HEK293 (cell line): ENCODE data around the gene DLX6.
A peak's percentile ranks its signal among the peaks of the same experiment; 100 is the strongest.

Experiments
- CTCF ChIA-PET: fragments of 350-600 bp; formaldehyde crosslinking; extraction: SDS; loops from one replicate; lab custom pipeline; 2021; ENCODE audit warnings: antibody characterized with exemption; lab: Yijun Ruan, JAX
- POLR2A ChIA-PET: fragments of 300-600 bp; formaldehyde crosslinking; extraction: SDS; loops from one replicate; lab custom pipeline; 2020; ENCODE audit warnings: antibody characterized with exemption, inconsistent platforms; lab: Yijun Ruan, JAX
- H3K27ac ChIP-seq: fragments of 200-500 bp; sonication (Bioruptor generic); 2 replicates; pipeline ENCODE4 v1.5.1; 2014; ENCODE audit warnings: low read depth, low read length, control low read depth, inconsistent platforms; ENCODE audit errors: extremely low read depth
- H3K36me3 ChIP-seq, 2 experiments: fragments of 200-500 bp in 1 of 2; sonication (Bioruptor generic) in 1 of 2; 1 replicate in 1 of 2; 2 replicates in 1 of 2; pipeline ENCODE4 v1.5.1; 2014 to 2017; ENCODE audit warnings: inconsistent platforms in 2 of 2, low read length in 2 of 2; ENCODE audit not compliant: control insufficient read depth in 2 of 2, insufficient read depth in 1 of 2
- H3K4me1 ChIP-seq: fragments of 200-500 bp; sonication (Bioruptor generic); 2 replicates; pipeline ENCODE4 v1.5.1; 2014; ENCODE audit warnings: mild to moderate bottlenecking, low read length, inconsistent platforms; ENCODE audit not compliant: control insufficient read depth, insufficient read depth
- H3K4me3 ChIP-seq: 2 replicates; pipeline ENCODE4 v1.5.1; 2011; ENCODE audit warnings: low read depth, mild to moderate bottlenecking, control low read depth, low read length, moderate library complexity
- H3K9me3 ChIP-seq: fragments of 200-500 bp; sonication (Bioruptor generic); 2 replicates; pipeline ENCODE4 v1.5.1; 2014; ENCODE audit warnings: low read depth, low read length, inconsistent platforms; ENCODE audit not compliant: control insufficient read depth, insufficient read depth
- KLF7 ChIP-seq: fragments of 450-650 bp; formaldehyde crosslinking; IDR thresholded peaks from 2 replicates; pipeline ENCODE4 v1.5.1; 2016; ENCODE audit warnings: missing biosample characterization, missing genetic modification characterization, borderline replicate concordance
- OVOL3 ChIP-seq: fragments of 450-650 bp; formaldehyde crosslinking; IDR thresholded peaks from 2 replicates; pipeline ENCODE4 v1.5.1; 2016; ENCODE audit warnings: missing biosample characterization, missing genetic modification characterization
- PRDM1 ChIP-seq: fragments of 450-650 bp; formaldehyde crosslinking; IDR thresholded peaks from 2 replicates; pipeline ENCODE4; 2016; ENCODE audit warnings: missing biosample characterization, missing genetic modification characterization
- SCRT2 ChIP-seq: fragments of 450-650 bp; formaldehyde crosslinking; IDR thresholded peaks from 2 replicates; pipeline ENCODE4 v1.5.1; 2016; ENCODE audit warnings: missing biosample characterization, missing genetic modification characterization
- ZBTB10 ChIP-seq: fragments of 450-650 bp; formaldehyde crosslinking; IDR thresholded peaks from 2 replicates; pipeline ENCODE4 v1.5.1; 2016; ENCODE audit warnings: missing biosample characterization, missing genetic modification characterization
- ZBTB20 ChIP-seq: fragments of 450-650 bp; formaldehyde crosslinking; IDR thresholded peaks from 2 replicates; pipeline ENCODE4 v1.5.1; 2016; ENCODE audit warnings: missing biosample characterization, missing genetic modification characterization
- ZFHX2 ChIP-seq: fragments of 450-650 bp; formaldehyde crosslinking; conservative IDR thresholded peaks from 2 replicates; pipeline ENCODE4 v1.5.1; 2016; ENCODE audit warnings: missing biosample characterization, missing genetic modification characterization
- ZFP3 ChIP-seq: fragments of 450-650 bp; formaldehyde crosslinking; IDR thresholded peaks from 2 replicates; pipeline ENCODE4 v1.5.1; 2016; ENCODE audit warnings: low read depth, missing biosample characterization, missing genetic modification characterization
- ZNF114 ChIP-seq: fragments of 450-650 bp; formaldehyde crosslinking; IDR thresholded peaks from 2 replicates; pipeline ENCODE4 v1.5.0; 2017; ENCODE audit warnings: missing biosample characterization, missing genetic modification characterization
- ZNF148 ChIP-seq: fragments of 450-650 bp; formaldehyde crosslinking; IDR thresholded peaks from 2 replicates; pipeline ENCODE4 v1.5.0; 2017; ENCODE audit warnings: missing biosample characterization, missing genetic modification characterization, borderline replicate concordance
- ZNF175 ChIP-seq: fragments of 450-650 bp; formaldehyde crosslinking; IDR thresholded peaks from 2 replicates; pipeline ENCODE4 v1.5.1; 2016; ENCODE audit warnings: missing biosample characterization, missing genetic modification characterization
- ZNF274 ChIP-seq, 2 experiments: fragments of 200-500 bp in 1 of 2; fragments of 450-650 bp in 1 of 2; sonication (Bioruptor generic) in 1 of 2; formaldehyde crosslinking in 1 of 2; IDR thresholded peaks; 2 replicates each; pipeline versions ENCODE4 v1.5.1 to v1.6.1; 2014 to 2016; ENCODE audit warnings: borderline replicate concordance in 1 of 2, inconsistent platforms in 1 of 2, low read length in 1 of 2, missing biosample characterization in 1 of 2, missing genetic modification characterization in 1 of 2
- ZNF404 ChIP-seq: fragments of 450-650 bp; formaldehyde crosslinking; IDR thresholded peaks from 2 replicates; pipeline ENCODE4 v1.5.1; 2017; ENCODE audit warnings: missing biosample characterization, missing genetic modification characterization
- ZNF610 ChIP-seq: fragments of 450-650 bp; formaldehyde crosslinking; IDR thresholded peaks from 2 replicates; pipeline ENCODE4 v1.5.1; 2016; ENCODE audit warnings: missing biosample characterization, missing genetic modification characterization, borderline replicate concordance
- ZNF660 ChIP-seq: fragments of 450-650 bp; IDR thresholded peaks from 2 replicates; pipeline ENCODE4 v1.5.1; 2018; ENCODE audit warnings: missing biosample characterization, mild to moderate bottlenecking, missing genetic modification characterization
- ZNF664 ChIP-seq: fragments of 450-650 bp; formaldehyde crosslinking; IDR thresholded peaks from 2 replicates; pipeline ENCODE4 v1.5.1; 2016; ENCODE audit warnings: missing biosample characterization, missing genetic modification characterization
- ZNF692 ChIP-seq: fragments of 450-650 bp; formaldehyde crosslinking; IDR thresholded peaks from 2 replicates; pipeline ENCODE4 v1.5.1; 2016; ENCODE audit warnings: missing biosample characterization, missing genetic modification characterization
- ZNF701 ChIP-seq: fragments of 450-650 bp; formaldehyde crosslinking; IDR thresholded peaks from 2 replicates; pipeline ENCODE4 v1.5.1; 2016; ENCODE audit warnings: missing biosample characterization, missing genetic modification characterization
- TF ChIP-seq, protein P1 (sequence below): fragments of 450-650 bp; formaldehyde crosslinking; IDR thresholded peaks from 2 replicates; pipeline ENCODE4 v1.5.1; 2016; ENCODE audit warnings: missing biosample characterization, missing genetic modification characterization

Gene DLX6

DNA sequence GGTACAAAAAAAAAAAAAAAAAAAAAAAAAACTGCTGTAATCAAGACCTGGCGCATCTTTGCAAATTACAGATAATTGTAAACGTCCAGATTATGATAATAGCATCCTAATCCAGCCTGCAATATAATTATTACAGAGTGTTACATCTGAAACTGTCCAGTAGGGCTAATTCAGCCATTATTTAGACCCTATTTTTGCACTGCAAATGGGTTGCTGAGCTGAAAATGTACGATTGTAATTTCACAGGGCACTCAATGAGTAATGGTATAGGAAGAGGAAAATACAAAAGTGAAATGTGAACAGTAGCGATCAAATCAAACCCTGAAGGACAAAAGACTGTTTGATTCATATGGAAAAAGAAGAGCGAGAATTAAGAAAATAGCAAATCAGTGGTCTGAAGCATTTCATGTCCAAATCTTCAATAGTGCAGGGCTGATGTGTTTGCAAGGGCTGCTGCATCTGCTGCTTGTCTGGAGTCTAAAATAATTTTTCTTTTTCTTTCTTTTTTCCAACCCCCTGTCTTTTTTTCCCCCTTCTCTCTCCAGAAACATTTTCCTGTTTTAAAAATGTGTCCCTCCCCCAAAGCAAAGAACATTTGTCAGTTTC, 8.9 kb downstream of the DLX6 start:
- peaks cover 8% of the 10 kb centered on the region; the same call in 1 of the 2 replicates for H3K4me1 ChIP-seq
- H3K9me3 ChIP-seq = no peaks in the 10 kb centered on the region
- no peak overlapping the region for H3K27ac ChIP-seq
- H3K4me3 ChIP-seq = no peak overlapping the region
- POLR2A ChIA-PET = interaction anchor here (0.7 to 1.3 kb wide), 2 partner anchors 9 to 702 kb away, joined by 4 to 5 read pairs; no protein-coding TSS in a partner anchor
- CTCF ChIA-PET = interaction anchor here (0.6 to 2.6 kb wide), 4 partner anchors 13 to 896 kb away, joined by 3 to 6 read pairs (median 4); no protein-coding TSS in a partner anchor
- peaks cover 11 to 19% of the 10 kb centered on the region in 2 experiments for H3K36me3 ChIP-seq
- TF ChIP-seq ZNF664 (tag by site-specific recombination) = no peak
- no peak for TF ChIP-seq ZNF404 (tag by site-specific recombination)
- no peak for TF ChIP-seq ZNF148 (tag by site-specific recombination)
- TF ChIP-seq ZNF274 (IDR thresholded peaks at IDR 0.05; ENCODE audit: low read length) = no peak
- TF ChIP-seq ZNF274 (tag by site-specific recombination; IDR thresholded peaks at IDR 0.05; ENCODE audit: borderline replicate concordance) = no peak
- TF ChIP-seq ZNF660 = no peak
- no peak for TF ChIP-seq SCRT2 (tag by site-specific recombination)
- no peak for TF ChIP-seq ZNF114 (tag by site-specific recombination)
- TF ChIP-seq, protein P1, sequence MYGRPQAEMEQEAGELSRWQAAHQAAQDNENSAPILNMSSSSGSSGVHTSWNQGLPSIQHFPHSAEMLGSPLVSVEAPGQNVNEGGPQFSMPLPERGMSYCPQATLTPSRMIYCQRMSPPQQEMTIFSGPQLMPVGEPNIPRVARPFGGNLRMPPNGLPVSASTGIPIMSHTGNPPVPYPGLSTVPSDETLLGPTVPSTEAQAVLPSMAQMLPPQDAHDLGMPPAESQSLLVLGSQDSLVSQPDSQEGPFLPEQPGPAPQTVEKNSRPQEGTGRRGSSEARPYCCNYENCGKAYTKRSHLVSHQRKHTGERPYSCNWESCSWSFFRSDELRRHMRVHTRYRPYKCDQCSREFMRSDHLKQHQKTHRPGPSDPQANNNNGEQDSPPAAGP (tag by site-specific recombination) = no peak
- TF ChIP-seq ZBTB20 (tag by site-specific recombination) = no peak

- CTCF ChIA-PET = interaction anchor here (0.6 to 2.6 kb wide), 5 partner anchors 9 to 1859 kb away, joined by 3 to 19 read pairs (median 3); partner anchors contain the start of gene DLX6
- Histone ChIP-seq H3K27ac (no peak overlapping the region; the same call in 1 of the 2 replicates), H3K4me3 (no peak overlapping the region)
- TF ChIP-seq ZFHX2 (no peak), ZNF701 (tag by site-specific recombination) (no peak)
- TF ChIP-seq, all 188 proteins: peak for 0
- peaks cover 2 to 10% of the 10 kb centered on the region in 2 experiments; a peak in 2 of 3 replicates for H3K36me3 ChIP-seq
- POLR2A ChIA-PET = interaction anchor here (0.9 to 3.6 kb wide), 3 partner anchors 8 to 857 kb away, joined by 3 to 44 read pairs (median 4); partner anchors contain the start of genes ASNS and DLX6
- H3K9me3 ChIP-seq = no peaks in the 10 kb centered on the region
- H3K4me1 ChIP-seq = peaks cover 8% of the 10 kb centered on the region; the same call in 1 of the 2 replicates
These were observed 9.9 kb downstream of the DLX6 start for GRCh38 chr7:97015279-97015678.

- Histone ChIP-seq H3K36me3 (peaks cover 0 to 8% of the 10 kb centered on the region in 2 experiments; a peak in 1 of 3 replicates), H3K9me3 (no peaks in the 10 kb centered on the region), H3K27ac (peak overlapping the region; percentile 92), H3K4me1 (peaks cover 8% of the 10 kb centered on the region; the same call in 1 of the 2 replicates), H3K4me3 (peak overlapping the region; percentile 41)
- ChIA-PET CTCF (interaction anchor here (0.6 to 2.4 kb wide), 9 partner anchors 9 to 940 kb away, joined by 3 to 19 read pairs (median 4); partner anchors contain the start of gene DLX6), POLR2A (interaction anchor here (0.9 to 3.6 kb wide), 4 partner anchors 8 to 856 kb away, joined by 3 to 44 read pairs (median 4); partner anchors contain the start of genes ASNS and DLX6)
- TF ChIP-seq ZFP3 (tag by site-specific recombination) = 0 out of 2 replicates have a peak, but pooled peaks have one; percentile 7
- TF ChIP-seq OVOL3 (tag by site-specific recombination) = no peak
- no peak for TF ChIP-seq ZNF175
- TF ChIP-seq KLF7 = no peak; the same call in 1 of the 2 replicates
- TF ChIP-seq ZBTB10 = 0 out of 2 replicates have a peak, but pooled peaks have one; percentile 10
- TF ChIP-seq ZNF692 = no peak
- TF ChIP-seq ZNF610 (tag by site-specific recombination) = no peak
- 0 out of 2 replicates have a peak, but pooled peaks have one; percentile 10 for TF ChIP-seq PRDM1 (tag by site-specific recombination)
These were observed 10.5 kb downstream of the DLX6 start for GRCh38 chr7:97015756-97016380.
